PFSK-1 (cell line): ENCODE results near the gene SRRM2.

Experiments used
- FOXP2 ChIP-seq: optimal IDR thresholded peaks from 2 replicates; pipeline ENCODE3; 2011; ENCODE audit warnings: borderline replicate concordance, control low read depth, inconsistent platforms; ENCODE audit not compliant: insufficient read depth; ENCODE audit errors: extremely low read length, extremely low read depth
- POLR2AphosphoS5 ChIP-seq: IDR thresholded peaks from 2 replicates; pipeline ENCODE4 v1.6.1; 2012; ENCODE audit warnings: low read depth, mild to moderate bottlenecking, control low read depth, low read length, moderate library complexity
- SIN3A ChIP-seq: IDR thresholded peaks from 2 replicates; pipeline ENCODE4 v1.6.1; 2012; ENCODE audit warnings: mild to moderate bottlenecking, low read length, moderate library complexity, borderline replicate concordance; ENCODE audit not compliant: insufficient read depth
- TAF1 ChIP-seq: IDR thresholded peaks from 2 replicates; pipeline ENCODE4 v1.6.1; 2012; ENCODE audit warnings: low read length, control low read depth, borderline replicate concordance; ENCODE audit not compliant: insufficient read depth
- TF ChIP-seq, protein P1 (sequence below), 2 experiments: IDR thresholded peaks; 2 replicates each; pipeline versions ENCODE4 v1.6.1 to v1.8.0; 2011 to 2012; ENCODE audit warnings: low read depth in 2 of 2, low read length in 2 of 2, control low read depth in 1 of 2, inconsistent platforms in 1 of 2, mild to moderate bottlenecking in 1 of 2, moderate library complexity in 1 of 2; ENCODE audit not compliant: insufficient read depth in 1 of 2

The SRRM2 gene

GRCh38 chr16:2811703-2812471, 59.4 kb downstream of the SRRM2 start:
- TF ChIP-seq FOXP2 (no peak), SIN3A (no peak), POLR2AphosphoS5 (no peak), TAF1 (no peak)
- TF ChIP-seq, protein P1, sequence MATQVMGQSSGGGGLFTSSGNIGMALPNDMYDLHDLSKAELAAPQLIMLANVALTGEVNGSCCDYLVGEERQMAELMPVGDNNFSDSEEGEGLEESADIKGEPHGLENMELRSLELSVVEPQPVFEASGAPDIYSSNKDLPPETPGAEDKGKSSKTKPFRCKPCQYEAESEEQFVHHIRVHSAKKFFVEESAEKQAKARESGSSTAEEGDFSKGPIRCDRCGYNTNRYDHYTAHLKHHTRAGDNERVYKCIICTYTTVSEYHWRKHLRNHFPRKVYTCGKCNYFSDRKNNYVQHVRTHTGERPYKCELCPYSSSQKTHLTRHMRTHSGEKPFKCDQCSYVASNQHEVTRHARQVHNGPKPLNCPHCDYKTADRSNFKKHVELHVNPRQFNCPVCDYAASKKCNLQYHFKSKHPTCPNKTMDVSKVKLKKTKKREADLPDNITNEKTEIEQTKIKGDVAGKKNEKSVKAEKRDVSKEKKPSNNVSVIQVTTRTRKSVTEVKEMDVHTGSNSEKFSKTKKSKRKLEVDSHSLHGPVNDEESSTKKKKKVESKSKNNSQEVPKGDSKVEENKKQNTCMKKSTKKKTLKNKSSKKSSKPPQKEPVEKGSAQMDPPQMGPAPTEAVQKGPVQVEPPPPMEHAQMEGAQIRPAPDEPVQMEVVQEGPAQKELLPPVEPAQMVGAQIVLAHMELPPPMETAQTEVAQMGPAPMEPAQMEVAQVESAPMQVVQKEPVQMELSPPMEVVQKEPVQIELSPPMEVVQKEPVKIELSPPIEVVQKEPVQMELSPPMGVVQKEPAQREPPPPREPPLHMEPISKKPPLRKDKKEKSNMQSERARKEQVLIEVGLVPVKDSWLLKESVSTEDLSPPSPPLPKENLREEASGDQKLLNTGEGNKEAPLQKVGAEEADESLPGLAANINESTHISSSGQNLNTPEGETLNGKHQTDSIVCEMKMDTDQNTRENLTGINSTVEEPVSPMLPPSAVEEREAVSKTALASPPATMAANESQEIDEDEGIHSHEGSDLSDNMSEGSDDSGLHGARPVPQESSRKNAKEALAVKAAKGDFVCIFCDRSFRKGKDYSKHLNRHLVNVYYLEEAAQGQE (IDR thresholded peaks at IDR 0.05; ENCODE audit: insufficient read depth in 1 of 2, low read depth in 2 of 2, low read length in 2 of 2): no peak

DNA sequence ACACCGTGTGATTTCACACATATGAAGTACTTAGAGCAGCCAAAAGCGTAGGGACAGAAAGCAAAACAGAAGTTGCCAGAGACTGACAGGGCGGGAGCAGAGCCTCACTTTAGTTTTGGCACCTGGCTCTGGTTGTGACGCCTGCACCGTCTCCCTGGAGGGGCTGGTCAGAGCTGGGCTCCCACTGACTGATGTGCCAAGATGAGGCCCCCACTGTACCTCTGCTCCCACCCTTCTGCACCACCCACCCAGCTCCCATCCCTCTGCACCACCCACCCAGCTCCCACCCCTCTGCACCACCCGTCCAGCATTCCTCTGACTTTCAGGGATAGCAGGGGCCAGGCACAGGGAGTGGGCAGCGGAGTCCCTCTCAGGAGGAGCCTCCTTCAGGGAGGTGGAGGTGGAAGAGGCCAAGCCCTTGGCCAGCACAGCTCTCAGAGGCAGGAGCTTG, 61.4 kb downstream of the SRRM2 start:
- TF ChIP-seq TAF1 (no peak), FOXP2 (no peak), SIN3A (no peak), POLR2AphosphoS5 (no peak)
- TF ChIP-seq, protein P1 (IDR thresholded peaks at IDR 0.05; ENCODE audit: insufficient read depth in 1 of 2, low read depth in 2 of 2, low read length in 2 of 2): no peak

GRCh38 chr16:2814551-2815298, 62.3 kb downstream of the SRRM2 start:
- TF ChIP-seq TAF1 (no peak), SIN3A (no peak), POLR2AphosphoS5 (no peak), FOXP2 (no peak)
- TF ChIP-seq, protein P1 (IDR thresholded peaks at IDR 0.05; ENCODE audit: insufficient read depth in 1 of 2, low read depth in 2 of 2, low read length in 2 of 2): no peak

DNA sequence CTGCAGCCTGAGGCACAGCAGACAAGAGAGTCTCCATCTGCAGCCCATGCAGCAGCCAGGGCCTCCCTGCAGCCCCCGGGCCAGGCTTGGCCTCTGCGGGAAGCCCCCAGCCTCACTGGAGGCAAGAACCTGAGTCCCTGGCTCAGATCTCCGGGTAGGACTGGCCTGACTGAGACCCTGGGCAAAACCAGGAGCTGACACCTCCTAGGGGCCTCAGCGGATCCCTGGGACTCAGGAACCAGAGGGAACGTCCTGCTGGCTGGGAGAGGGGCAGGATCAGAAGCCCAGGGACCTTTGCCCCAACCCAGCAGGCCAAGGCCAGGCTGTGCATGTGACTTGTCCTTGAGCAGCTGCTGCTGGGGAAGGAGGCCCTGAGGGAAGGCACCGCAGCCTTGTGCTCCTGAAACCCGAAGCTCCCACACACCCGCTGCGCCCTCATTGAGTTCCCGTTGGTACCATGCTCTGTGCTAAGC, 62.9 kb downstream of the SRRM2 start:
- TF ChIP-seq, protein P1 (IDR thresholded peaks at IDR 0.05; ENCODE audit: insufficient read depth in 1 of 2, low read depth in 2 of 2, low read length in 2 of 2): no peak
